Activated naive CD4-positive, alpha-beta T cell treated with anti-CD3 and anti-CD28 coated beads for 36 hours (primary cell): ENCODE measurements around the gene ZFPM1. TPM values are rescaled to one million over a fixed set of nuclear protein-coding genes. Genes with fewer than 3 reads are reported as not detected.
A peak's percentile ranks its signal among the peaks of the same experiment; 100 is the strongest.

ENCODE experiments used
- CTCF ChIA-PET: fragments of 350-600 bp; sonication (Branson Sonifier 250); formaldehyde crosslinking; loops from one replicate; lab custom pipeline; 2021; ENCODE audit warnings: antibody characterized with exemption; lab: Charles Lee
- DNase-seq: peaks from one replicate; pipeline ENCODE4 v3.0.0-alpha.2; 2020
- H3K27ac Mint-ChIP-seq: one replicate; pipeline ENCODE4 v1.8.0; 2021; ENCODE audit warnings: mild to moderate bottlenecking, mixed read lengths
- H3K27me3 Mint-ChIP-seq: one replicate; pipeline ENCODE4 v1.8.0; 2021; ENCODE audit warnings: low read depth, mixed read lengths
- H3K36me3 Mint-ChIP-seq: one replicate; pipeline ENCODE4 v1.8.0; 2021; ENCODE audit warnings: low read depth, mixed read lengths
- H3K4me1 Mint-ChIP-seq: one replicate; pipeline ENCODE4 v1.8.0; 2021; ENCODE audit warnings: low read depth, mixed read lengths
- H3K4me3 Mint-ChIP-seq: one replicate; pipeline ENCODE4 v1.8.0; 2021; ENCODE audit warnings: mild to moderate bottlenecking, moderate library complexity, mixed read lengths
- H3K9me3 Mint-ChIP-seq: one replicate; pipeline ENCODE4 v1.8.0; 2021; ENCODE audit warnings: mixed read lengths
- intact Hi-C: fragments of 100-400 bp; cut with micrococcal nuclease; formaldehyde crosslinking; loops from one replicate; pipeline ENCODE4 v1.15.1; 2023
- total RNA-seq, 2 experiments: library from RNA; stranded (reverse); gene quantifications; one replicate each; pipeline ENCODE4 v1.2.3, GENCODE V29; 2021

ZFPM1 gene
- total RNA-seq, 2 experiments from 2014 or later: 11.0 to 12.2 TPM

DNA sequence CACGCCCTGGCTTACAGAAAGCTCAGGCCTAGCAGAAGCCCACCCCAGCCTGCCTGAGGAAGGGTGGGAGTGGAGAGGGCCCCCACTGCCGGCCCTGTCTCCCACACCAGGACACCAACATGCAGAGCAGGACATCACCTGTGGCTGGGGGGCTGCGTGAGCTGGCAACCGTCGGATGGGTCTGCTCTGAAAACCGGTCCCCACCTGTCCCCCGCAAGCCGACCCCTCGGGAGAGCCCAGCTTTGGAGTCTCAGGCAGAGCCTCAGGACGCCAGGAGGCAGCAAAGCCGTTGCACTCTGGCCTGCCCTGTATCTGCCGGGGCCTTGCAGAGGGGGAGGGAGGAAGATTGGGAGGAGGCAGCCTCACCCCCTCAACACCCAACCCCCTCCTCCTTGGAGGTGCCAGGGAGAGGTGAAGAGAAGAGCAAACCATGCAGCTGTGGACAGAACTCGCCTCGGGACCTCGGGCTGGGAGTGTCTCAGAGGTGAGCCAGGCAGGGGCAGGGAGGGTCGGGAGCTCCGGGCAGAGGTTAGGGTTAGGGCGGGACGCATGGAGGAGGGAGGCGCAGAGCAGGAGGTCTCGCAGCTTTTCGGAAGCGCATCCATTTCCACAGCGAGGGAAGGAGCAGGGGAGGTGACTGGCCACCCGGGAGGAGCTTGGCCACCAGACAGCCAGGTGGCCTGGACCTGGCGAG, 86.7 kb downstream of the ZFPM1 start:
- Mint-ChIP-seq H3K9me3 (peaks cover 13% of the 10 kb centered on the region), H3K4me3 (no peak overlapping the region), H3K36me3 (peaks cover 9% of the 10 kb centered on the region), H3K27me3 (no peaks in the 10 kb centered on the region), H3K27ac (no peak overlapping the region), H3K4me1 (peaks cover 8% of the 10 kb centered on the region)
- no peak for DNase-seq
- intact Hi-C loops: no loop called here
- CTCF ChIA-PET: interaction anchor here (1.6 to 2.8 kb wide), 2 partner anchors 21 to 23 kb away, joined by 4 to 10 read pairs; no protein-coding TSS in a partner anchor

DNA sequence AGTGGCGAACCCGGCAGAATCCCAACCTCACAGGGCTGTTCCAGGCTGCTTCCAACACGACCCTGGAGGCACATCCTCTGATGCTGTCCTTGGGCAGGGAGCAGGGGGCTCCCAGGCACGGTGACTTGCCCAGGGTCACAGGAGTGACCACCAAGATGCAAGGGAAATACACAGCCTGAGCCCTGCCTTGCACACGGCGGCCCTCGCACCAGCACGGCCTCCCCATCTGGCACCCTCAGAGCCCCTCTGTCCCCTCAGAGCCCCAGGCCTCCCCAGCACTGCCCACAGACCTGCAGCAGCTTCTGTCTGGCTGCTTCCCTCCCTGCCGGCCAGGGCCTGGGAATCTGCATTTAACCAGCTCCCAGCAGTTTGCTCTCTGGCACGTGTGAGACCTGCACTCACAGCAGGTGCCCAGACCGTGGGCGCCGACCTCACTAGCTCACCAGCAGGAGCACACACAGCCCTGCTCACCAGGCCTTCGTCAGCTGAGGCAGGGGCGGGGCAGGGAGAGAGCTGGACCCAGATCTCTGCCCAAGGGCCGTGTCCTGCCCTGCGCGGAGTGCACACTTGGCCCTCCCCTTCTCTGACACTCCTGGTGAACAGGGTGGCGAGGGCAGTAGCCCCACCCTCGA, 87.4 kb downstream of the ZFPM1 start:
- DNase-seq: no peak
- H3K36me3 Mint-ChIP-seq: peaks cover 9% of the 10 kb centered on the region
- H3K4me3 Mint-ChIP-seq: no peak overlapping the region
- H3K9me3 Mint-ChIP-seq: peaks cover 13% of the 10 kb centered on the region
- CTCF ChIA-PET: interaction anchor here (1.6 to 2.8 kb wide), 2 partner anchors 20 to 22 kb away, joined by 4 to 10 read pairs; no protein-coding TSS in a partner anchor
- peaks cover 3% of the 10 kb centered on the region for H3K4me1 Mint-ChIP-seq
- intact Hi-C loops: no loop called here
- no peaks in the 10 kb centered on the region for H3K27me3 Mint-ChIP-seq
- no peak overlapping the region for H3K27ac Mint-ChIP-seq

DNA sequence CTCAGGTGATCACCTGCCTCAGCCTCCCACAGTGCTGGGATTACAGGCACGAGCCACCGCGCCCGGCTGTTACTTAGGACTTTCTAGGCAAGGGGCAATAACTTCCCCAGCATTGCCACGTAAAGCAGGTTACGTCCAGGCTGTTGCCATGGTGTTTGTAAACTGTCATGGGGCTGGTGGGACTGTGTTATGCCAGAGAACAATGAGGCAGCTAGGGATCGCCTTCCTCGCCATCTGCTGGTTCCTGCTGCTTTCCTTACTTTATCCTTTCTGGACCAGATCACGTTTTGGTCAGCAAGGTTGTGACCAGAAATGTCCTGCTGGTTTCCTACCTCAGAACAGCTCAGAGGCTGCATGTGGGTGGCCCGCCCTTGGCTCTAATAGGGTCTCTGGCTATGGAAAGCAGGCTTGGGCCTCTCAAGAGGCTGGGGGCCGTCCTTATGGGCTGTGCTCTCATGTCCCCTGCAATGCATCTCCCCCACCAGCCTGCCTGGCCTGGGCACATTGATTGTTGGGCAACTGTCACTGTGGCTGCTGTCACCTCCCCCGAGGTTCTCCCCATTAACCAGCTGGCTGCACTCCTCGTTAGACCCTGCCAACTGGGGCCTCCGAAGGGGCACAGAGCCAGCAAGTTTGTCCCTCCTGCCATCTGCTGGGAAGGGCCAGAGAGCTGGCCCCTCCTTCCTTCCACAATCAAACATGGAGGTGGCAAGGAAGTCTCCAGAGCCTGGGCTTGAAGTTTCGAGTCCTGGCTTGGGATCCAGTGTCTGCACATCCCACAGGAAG, 88.9 kb downstream of the ZFPM1 start:
- no peak for DNase-seq
- Mint-ChIP-seq H3K36me3 (peaks cover 7% of the 10 kb centered on the region), H3K4me1 (no peaks in the 10 kb centered on the region), H3K4me3 (no peak overlapping the region), H3K9me3 (peaks cover 13% of the 10 kb centered on the region), H3K27me3 (no peaks in the 10 kb centered on the region), H3K27ac (no peak overlapping the region)
- intact Hi-C loops: no loop called here
- CTCF ChIA-PET: no interaction called here

DNA sequence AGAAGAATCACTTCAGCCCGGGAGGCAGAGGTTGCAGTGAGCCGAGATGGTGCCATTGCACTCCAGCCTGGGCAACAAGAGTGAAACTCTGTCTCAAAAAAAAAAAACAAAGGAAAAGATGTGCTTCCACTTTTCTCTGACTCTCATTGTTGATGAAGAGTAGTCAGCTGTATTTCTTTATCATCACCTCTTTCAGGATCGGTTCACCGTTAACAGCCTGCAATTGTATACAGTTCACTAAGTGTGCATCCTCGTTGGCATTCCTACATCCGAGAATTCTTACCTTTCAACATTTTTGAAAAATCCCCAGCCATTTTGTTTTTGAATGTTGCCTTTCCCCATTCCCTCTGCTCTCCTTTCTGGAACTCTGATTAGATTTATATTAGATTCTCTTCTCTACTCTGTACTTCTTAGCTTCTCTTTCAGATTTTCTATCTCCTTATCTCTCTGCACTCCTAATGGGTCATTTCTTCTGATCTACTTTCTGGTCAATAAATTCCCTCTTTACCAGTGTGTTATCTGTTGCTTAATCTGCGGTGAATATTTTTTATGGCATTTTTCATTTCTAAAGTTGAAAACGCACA, 90.2 kb downstream of the ZFPM1 start:
- Mint-ChIP-seq H3K4me1 (no peaks in the 10 kb centered on the region), H3K9me3 (peaks cover 13% of the 10 kb centered on the region)
- CTCF ChIA-PET: no interaction called here

DNA sequence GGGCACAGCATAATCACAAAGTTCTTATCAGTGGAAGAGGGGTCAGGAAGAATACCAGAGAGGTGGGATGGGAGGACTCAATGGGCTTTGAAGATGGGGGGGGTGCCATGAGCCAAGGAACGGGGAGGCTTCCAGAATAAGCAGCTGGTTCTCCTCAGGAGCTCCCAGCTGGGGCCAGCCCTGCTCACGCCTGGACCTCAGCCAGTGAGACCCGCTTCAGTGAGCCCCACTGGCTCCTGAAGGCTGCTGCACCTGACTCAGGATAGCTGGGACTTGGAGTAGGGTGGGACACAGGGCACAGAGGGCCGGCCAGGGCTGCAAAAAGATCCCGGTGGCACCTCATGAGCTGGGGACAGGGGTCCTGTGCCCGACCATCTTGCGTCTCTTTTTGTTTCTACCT, 92.7 kb downstream of the ZFPM1 start:
- CTCF ChIA-PET: interaction anchor here (0.7 kb wide), 1 partner anchor 929 kb away, joined by 3 read pairs; no protein-coding TSS in a partner anchor
- intact Hi-C loops: no loop called here

More for the DNA sequence above, 90.2 kb downstream of the ZFPM1 start:
- Mint-ChIP-seq H3K4me3 (no peak overlapping the region), H3K36me3 (peaks cover 7% of the 10 kb centered on the region), H3K27me3 (no peaks in the 10 kb centered on the region), H3K27ac (no peak overlapping the region)
- intact Hi-C loops: no loop called here
- DNase-seq: no peak

GRCh38 chr16:88548131-88548874, 95.2 kb downstream of the ZFPM1 start:
- H3K36me3 Mint-ChIP-seq: peaks cover 4% of the 10 kb centered on the region
- H3K27ac Mint-ChIP-seq: no peak overlapping the region
- H3K4me1 Mint-ChIP-seq: peaks cover 14% of the 10 kb centered on the region
- no peak for DNase-seq
- intact Hi-C loops: no loop called here
- H3K4me3 Mint-ChIP-seq: no peak overlapping the region
- peaks cover 5% of the 10 kb centered on the region for H3K9me3 Mint-ChIP-seq
- CTCF ChIA-PET: interaction anchor here (0.7 kb wide), 1 partner anchor 14 kb away, joined by 3 read pairs; no protein-coding TSS in a partner anchor
- H3K27me3 Mint-ChIP-seq: peaks cover 2% of the 10 kb centered on the region

More for the DNA sequence above, 92.7 kb downstream of the ZFPM1 start:
- H3K4me3 Mint-ChIP-seq: no peak overlapping the region
- H3K27ac Mint-ChIP-seq: no peak overlapping the region
- H3K36me3 Mint-ChIP-seq: peaks cover 7% of the 10 kb centered on the region
- no peaks in the 10 kb centered on the region for H3K27me3 Mint-ChIP-seq
- peaks cover 12% of the 10 kb centered on the region for H3K4me1 Mint-ChIP-seq
- DNase-seq: no peak
- peaks cover 13% of the 10 kb centered on the region for H3K9me3 Mint-ChIP-seq

- Mint-ChIP-seq H3K9me3 (no peaks in the 10 kb centered on the region), H3K27ac (no peak overlapping the region), H3K4me3 (no peak overlapping the region), H3K4me1 (peaks cover 14% of the 10 kb centered on the region), H3K36me3 (no peaks in the 10 kb centered on the region), H3K27me3 (peaks cover 5% of the 10 kb centered on the region)
- DNase-seq: no peak
- intact Hi-C loops: no loop called here
- CTCF ChIA-PET: interaction anchor here (0.6 to 0.7 kb wide), 2 partner anchors 13 to 214 kb away, joined by 3 to 4 read pairs; no protein-coding TSS in a partner anchor
Measured at GRCh38 chr16:88548985-88549384, 95.9 kb downstream of the ZFPM1 start.

- Mint-ChIP-seq H3K9me3 (no peaks in the 10 kb centered on the region), H3K27me3 (peaks cover 5% of the 10 kb centered on the region), H3K4me1 (peaks cover 14% of the 10 kb centered on the region), H3K36me3 (no peaks in the 10 kb centered on the region), H3K27ac (no peak overlapping the region), H3K4me3 (peak overlapping the region; percentile 38)
- no peak for DNase-seq
- intact Hi-C loops: no loop called here
- CTCF ChIA-PET: interaction anchor here (0.6 kb wide), 1 partner anchor 213 kb away, joined by 4 read pairs; no protein-coding TSS in a partner anchor
Measured at GRCh38 chr16:88549671-88550245, 96.7 kb downstream of the ZFPM1 start.

DNA sequence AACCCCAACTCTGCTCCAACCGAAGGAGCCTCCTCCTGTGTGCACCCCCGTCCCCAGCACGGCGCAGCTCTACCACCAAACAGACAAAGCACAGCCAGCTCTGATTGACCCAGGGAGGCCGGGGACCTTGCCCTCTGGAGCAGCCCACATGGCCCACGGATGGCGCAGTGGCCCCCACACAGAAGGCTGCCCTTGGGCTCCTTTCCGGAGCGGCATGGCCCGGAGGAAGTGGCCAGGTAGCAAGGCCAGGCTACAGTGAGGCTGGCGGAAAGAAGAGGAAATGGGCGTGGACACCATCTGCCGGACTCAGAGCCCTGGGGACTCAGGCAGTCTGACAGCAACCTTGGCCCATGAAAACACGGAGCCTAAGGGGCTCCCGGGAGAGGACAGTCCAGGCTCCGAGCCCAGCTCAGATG, 97.2 kb downstream of the ZFPM1 start:
- Mint-ChIP-seq H3K27me3 (peaks cover 5% of the 10 kb centered on the region), H3K9me3 (no peaks in the 10 kb centered on the region), H3K27ac (peak overlapping the region; percentile 50), H3K4me3 (peak overlapping the region; percentile 38), H3K36me3 (no peaks in the 10 kb centered on the region), H3K4me1 (peaks cover 14% of the 10 kb centered on the region)
- DNase-seq: no peak
- CTCF ChIA-PET: no interaction called here
- intact Hi-C loops: no loop called here

DNA sequence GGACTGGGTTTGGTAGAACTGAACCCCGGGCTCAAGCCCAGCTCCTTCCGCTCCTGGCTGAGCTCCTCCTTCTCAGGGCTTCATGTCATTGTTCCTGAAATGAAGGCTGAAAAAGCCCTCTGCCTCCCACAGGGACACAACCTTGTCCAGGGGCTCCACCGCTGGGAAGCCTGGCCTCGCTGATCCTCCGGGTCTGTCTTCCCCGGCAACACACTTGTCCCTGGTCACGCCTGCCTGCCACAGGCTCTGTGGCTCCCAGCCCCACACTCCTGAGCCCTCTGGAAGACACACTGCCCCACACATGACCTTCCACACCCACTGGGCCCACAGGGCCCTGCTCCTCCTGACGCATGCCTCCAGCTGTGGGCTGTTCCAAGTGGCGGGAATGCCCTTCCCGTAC, 99.1 kb downstream of the ZFPM1 start:
- no peak overlapping the region for H3K27ac Mint-ChIP-seq
- peaks cover 7% of the 10 kb centered on the region for H3K9me3 Mint-ChIP-seq
- H3K36me3 Mint-ChIP-seq: no peaks in the 10 kb centered on the region
- H3K27me3 Mint-ChIP-seq: peaks cover 5% of the 10 kb centered on the region
- DNase-seq: no peak
- H3K4me3 Mint-ChIP-seq: no peak overlapping the region
- peaks cover 14% of the 10 kb centered on the region for H3K4me1 Mint-ChIP-seq
- intact Hi-C loops: no loop called here
- CTCF ChIA-PET: interaction anchor here (1.1 kb wide), 1 partner anchor 9 kb away, joined by 4 read pairs; no protein-coding TSS in a partner anchor

GRCh38 chr16:88552815-88553214, 99.7 kb downstream of the ZFPM1 start:
- Mint-ChIP-seq H3K4me1 (peaks cover 14% of the 10 kb centered on the region), H3K27me3 (peaks cover 5% of the 10 kb centered on the region), H3K36me3 (no peaks in the 10 kb centered on the region), H3K9me3 (peaks cover 7% of the 10 kb centered on the region), H3K27ac (no peak overlapping the region), H3K4me3 (no peak overlapping the region)
- CTCF ChIA-PET: interaction anchor here (1.1 kb wide), 1 partner anchor 8 kb away, joined by 4 read pairs; no protein-coding TSS in a partner anchor
- intact Hi-C loops: no loop called here
- no peak for DNase-seq
